Activated CD4-positive, alpha-beta T cell treated with anti-CD3 and anti-CD28 coated beads for 4 hours (primary cell): ENCODE results near the gene TAF11L10.
"Not testable (repeated sequence)": the region's sequence is repeated elsewhere in the genome, so short reads cannot be mapped to it uniquely, and the experiment has no call there.

ENCODE experiments used
- DNase-seq, 2 donors: peaks; one replicate each; pipeline ENCODE4 v3.0.0-alpha.2; 2020

The TAF11L10 gene

GRCh38 chr5:17597728-17598127 lies at the start of gene TAF11L10:
Gene TAF11L10, minus strand, starts transcription at chr5:17597828.
- DNase-seq: not testable (repeated sequence)

GRCh38 chr5:17634160-17634559 lies 36.5 kb upstream of the TAF11L10 start, which contains the start of gene TAF11L14:
Gene TAF11L14, plus strand, starts transcription at chr5:17634460.
- DNase-seq: no peak

- DNase-seq: not testable (repeated sequence)
Measured at GRCh38 chr5:17631788-17632187, 34.2 kb upstream of the TAF11L10 start, which contains the start of gene TAF11L13. Gene TAF11L13, plus strand, starts transcription at chr5:17632088.

GRCh38 chr5:17625686-17626085 lies 28.1 kb upstream of the TAF11L10 start:
- no peak for DNase-seq

GRCh38 chr5:17620627-17621026 lies 23.0 kb upstream of the TAF11L10 start:
- no peak for DNase-seq

GRCh38 chr5:17619354-17619753 lies 21.7 kb upstream of the TAF11L10 start:
- DNase-seq: no peak

GRCh38 chr5:17614872-17615605 lies 17.4 kb upstream of the TAF11L10 start:
- DNase-seq: no peak

- not testable (repeated sequence) for DNase-seq
Measured at GRCh38 chr5:17610092-17610491, 12.5 kb upstream of the TAF11L10 start, which contains the start of gene TAF11L12. Gene TAF11L12, plus strand, starts transcription at chr5:17610392.

- DNase-seq: not testable (repeated sequence)
Measured at GRCh38 chr5:17607461-17607860, 9.8 kb upstream of the TAF11L10 start.

GRCh38 chr5:17604951-17605350 lies 7.3 kb upstream of the TAF11L10 start:
- DNase-seq: no peak

GRCh38 chr5:17603880-17604279 lies 6.3 kb upstream of the TAF11L10 start, which contains the start of gene TAF11L11:
Gene TAF11L11, plus strand, starts transcription at chr5:17604183.
- DNase-seq: not testable (repeated sequence)

GRCh38 chr5:17594255-17594654 lies 3.4 kb downstream of the TAF11L10 start, which contains the start of gene TAF11L9:
Gene TAF11L9, minus strand, starts transcription at chr5:17594394.
- DNase-seq: not testable (repeated sequence)

- not testable (repeated sequence) for DNase-seq
Measured at GRCh38 chr5:17590860-17591259, 6.8 kb downstream of the TAF11L10 start, which contains the start of gene TAF11L8. Gene TAF11L8, minus strand, starts transcription at chr5:17590960.

- not testable (repeated sequence) for DNase-seq
Measured at GRCh38 chr5:17585658-17586057, 12.0 kb downstream of the TAF11L10 start, which contains the start of gene TAF11L7. Gene TAF11L7, minus strand, starts transcription at chr5:17585758.
